Uterus (tissue), 2 donors: Measurements from ENCODE around the gene SYT9.

ENCODE experiments used
- POLR2A ChIP-seq, 2 donors: fragments of 450-650 bp; IDR thresholded peaks; one replicate each; pipeline ENCODE4 v1.6.1; 2016; ENCODE audit warnings: antibody characterized with exemption in 2 of 2, mild to moderate bottlenecking in 1 of 2, moderate library complexity in 1 of 2
- TF ChIP-seq, protein P1 (sequence below), 4 experiments: fragments of 200-600 bp in 2 of 4; fragments of 450-650 bp in 2 of 4; sonication (generic) in 2 of 4; IDR thresholded peaks; one replicate each; pipeline ENCODE4 v1.5.1; 2016 to 2019; ENCODE audit warnings: antibody characterized with exemption in 4 of 4, mild to moderate bottlenecking in 2 of 4, moderate library complexity in 1 of 4

DNA sequence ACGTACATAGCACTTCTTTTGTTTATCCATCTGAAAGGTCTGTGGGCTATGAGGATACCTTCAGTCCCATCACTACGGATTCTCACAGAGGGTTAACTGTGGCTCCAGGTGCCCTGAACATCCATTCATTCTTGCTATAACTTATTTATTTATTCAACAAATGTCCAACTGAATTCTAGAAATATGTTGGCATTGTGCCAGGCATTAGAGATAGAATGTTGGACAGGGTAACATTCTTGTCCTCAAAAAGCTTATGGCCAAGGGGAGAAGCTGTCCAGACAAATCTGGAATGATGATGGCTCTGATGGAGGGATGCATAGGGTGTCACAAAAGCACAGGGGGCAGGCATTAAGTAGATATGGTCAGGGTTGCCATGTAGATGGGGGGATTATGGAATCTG lies 242.0 kb downstream of the SYT9 start:
- TF ChIP-seq, protein P1, sequence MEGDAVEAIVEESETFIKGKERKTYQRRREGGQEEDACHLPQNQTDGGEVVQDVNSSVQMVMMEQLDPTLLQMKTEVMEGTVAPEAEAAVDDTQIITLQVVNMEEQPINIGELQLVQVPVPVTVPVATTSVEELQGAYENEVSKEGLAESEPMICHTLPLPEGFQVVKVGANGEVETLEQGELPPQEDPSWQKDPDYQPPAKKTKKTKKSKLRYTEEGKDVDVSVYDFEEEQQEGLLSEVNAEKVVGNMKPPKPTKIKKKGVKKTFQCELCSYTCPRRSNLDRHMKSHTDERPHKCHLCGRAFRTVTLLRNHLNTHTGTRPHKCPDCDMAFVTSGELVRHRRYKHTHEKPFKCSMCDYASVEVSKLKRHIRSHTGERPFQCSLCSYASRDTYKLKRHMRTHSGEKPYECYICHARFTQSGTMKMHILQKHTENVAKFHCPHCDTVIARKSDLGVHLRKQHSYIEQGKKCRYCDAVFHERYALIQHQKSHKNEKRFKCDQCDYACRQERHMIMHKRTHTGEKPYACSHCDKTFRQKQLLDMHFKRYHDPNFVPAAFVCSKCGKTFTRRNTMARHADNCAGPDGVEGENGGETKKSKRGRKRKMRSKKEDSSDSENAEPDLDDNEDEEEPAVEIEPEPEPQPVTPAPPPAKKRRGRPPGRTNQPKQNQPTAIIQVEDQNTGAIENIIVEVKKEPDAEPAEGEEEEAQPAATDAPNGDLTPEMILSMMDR (IDR thresholded peaks at IDR 0.05), result no peak
- no peak for TF ChIP-seq POLR2A (IDR thresholded peaks at IDR 0.05)
